ENCODE results near the gene GAS2L1.

DNA sequence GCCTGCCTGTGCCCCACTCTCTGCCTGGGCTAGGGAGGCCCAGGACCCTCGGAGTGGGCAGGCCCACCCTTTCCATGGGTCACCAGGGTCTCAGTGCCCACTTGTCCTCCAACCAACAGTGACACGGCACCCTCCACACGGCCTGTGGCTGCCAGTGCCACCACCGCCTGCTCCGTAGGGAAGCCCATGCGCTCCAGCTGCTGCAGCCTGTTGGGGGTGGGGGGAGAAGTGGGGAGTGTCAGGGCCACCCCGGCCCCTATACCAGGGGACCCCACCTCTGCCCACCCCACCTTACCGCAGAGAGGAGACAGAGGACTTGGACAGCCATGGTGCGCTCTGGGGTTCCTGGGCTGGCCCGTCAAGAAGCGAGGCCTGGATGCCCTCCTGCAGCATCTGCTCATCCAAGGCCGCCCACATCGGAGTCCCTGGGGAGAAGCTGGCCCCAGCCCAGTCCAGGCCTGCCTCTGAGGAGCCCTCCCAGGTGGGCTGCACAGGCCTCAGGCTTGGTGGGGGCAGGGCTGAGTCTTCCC lies 46.4 kb upstream of the GAS2L1 start:
- TF ChIP-seq, protein P1, sequence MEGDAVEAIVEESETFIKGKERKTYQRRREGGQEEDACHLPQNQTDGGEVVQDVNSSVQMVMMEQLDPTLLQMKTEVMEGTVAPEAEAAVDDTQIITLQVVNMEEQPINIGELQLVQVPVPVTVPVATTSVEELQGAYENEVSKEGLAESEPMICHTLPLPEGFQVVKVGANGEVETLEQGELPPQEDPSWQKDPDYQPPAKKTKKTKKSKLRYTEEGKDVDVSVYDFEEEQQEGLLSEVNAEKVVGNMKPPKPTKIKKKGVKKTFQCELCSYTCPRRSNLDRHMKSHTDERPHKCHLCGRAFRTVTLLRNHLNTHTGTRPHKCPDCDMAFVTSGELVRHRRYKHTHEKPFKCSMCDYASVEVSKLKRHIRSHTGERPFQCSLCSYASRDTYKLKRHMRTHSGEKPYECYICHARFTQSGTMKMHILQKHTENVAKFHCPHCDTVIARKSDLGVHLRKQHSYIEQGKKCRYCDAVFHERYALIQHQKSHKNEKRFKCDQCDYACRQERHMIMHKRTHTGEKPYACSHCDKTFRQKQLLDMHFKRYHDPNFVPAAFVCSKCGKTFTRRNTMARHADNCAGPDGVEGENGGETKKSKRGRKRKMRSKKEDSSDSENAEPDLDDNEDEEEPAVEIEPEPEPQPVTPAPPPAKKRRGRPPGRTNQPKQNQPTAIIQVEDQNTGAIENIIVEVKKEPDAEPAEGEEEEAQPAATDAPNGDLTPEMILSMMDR (conservative IDR thresholded peaks at IDR 0.05; ENCODE audit: low read length) = no peak
- TF ChIP-seq EZH2phosphoT487 (IDR thresholded peaks at IDR 0.05; ENCODE audit: borderline replicate concordance, low read depth, low read length) = no peak

Data from OCI-LY7 (cell line).